ENCODE measurements around the gene PCAT7.

GRCh38 chr9:94511134-94511954 is 43.5 kb upstream of the PCAT7 start:
- TF ChIP-seq CTCF (IDR thresholded peaks at IDR 0.05; ENCODE audit: poor library complexity) (no peak), EZH2 (IDR thresholded peaks at IDR 0.05; ENCODE audit: borderline replicate concordance) (no peak)
